A673 (cell line): Measurements from ENCODE around the gene ATRN. TPM values are rescaled to one million over a fixed set of nuclear protein-coding genes. Genes with fewer than 3 reads are reported as not detected.

Source experiments
- BruUV-seq: library from RNA; stranded (reverse); fragments of 400-500 nt; replicated peaks from 2 replicates; lab custom pipeline; 2021; lab: Mats Ljungman, UMichigan
- CTCF ChIA-PET: fragments of 300-600 bp; sonication (Branson Sonifier 250); formaldehyde crosslinking; loops from one replicate; lab custom pipeline; 2022; ENCODE audit warnings: antibody characterized with exemption; lab: Charles Lee
- POLR2A ChIA-PET: fragments of 300-600 bp; sonication (Branson Sonifier 250); formaldehyde crosslinking; loops from one replicate; lab custom pipeline; 2022; ENCODE audit warnings: antibody characterized with exemption; ENCODE audit not compliant: low non-redundant PET; lab: Charles Lee
- DNase-seq: peaks from one replicate; pipeline ENCODE4 v3.0.0-alpha.2; 2015; ENCODE audit warnings: low spot score
- H3K27ac ChIP-seq: fragments of 200-600 bp; sonication (generic); 2 replicates; pipeline ENCODE4 v1.5.1; 2016; ENCODE audit warnings: mixed run types, low read depth, mild to moderate bottlenecking, mixed read lengths, antibody characterized with exemption, low read length; ENCODE audit not compliant: poor library complexity, severe bottlenecking
- H3K27me3 ChIP-seq: fragments of 200-600 bp; sonication (generic); replicated peaks from 2 replicates; pipeline ENCODE4 v1.6.1; 2017; ENCODE audit warnings: mixed run types, low read depth, mild to moderate bottlenecking, mixed read lengths, antibody characterized with exemption, low read length; ENCODE audit not compliant: insufficient read depth, poor library complexity
- H3K36me3 ChIP-seq: fragments of 200-600 bp; sonication (generic); 2 replicates; pipeline ENCODE4 v1.6.1; 2016; ENCODE audit warnings: mixed run types, mild to moderate bottlenecking, mixed read lengths, antibody characterized with exemption, low read length; ENCODE audit not compliant: insufficient read depth, poor library complexity, severe bottlenecking
- H3K4me1 ChIP-seq: fragments of 200-600 bp; sonication (generic); 2 replicates; pipeline ENCODE4 v1.6.1; 2017; ENCODE audit warnings: mixed run types, mild to moderate bottlenecking, mixed read lengths, antibody characterized with exemption, low read length; ENCODE audit not compliant: insufficient read depth, poor library complexity, severe bottlenecking
- H3K4me3 ChIP-seq: fragments of 200-600 bp; sonication (generic); 2 replicates; pipeline ENCODE4 v1.5.1; 2016; ENCODE audit warnings: low read depth, mixed run types, mild to moderate bottlenecking, mixed read lengths, low read length; ENCODE audit not compliant: poor library complexity, severe bottlenecking
- H3K9me3 ChIP-seq: fragments of 200-600 bp; sonication (generic); 2 replicates; pipeline ENCODE4 v1.6.1; 2016; ENCODE audit warnings: mixed run types, low read depth, mild to moderate bottlenecking, mixed read lengths, antibody characterized with exemption, low read length; ENCODE audit not compliant: poor library complexity, severe bottlenecking
- EZH2 ChIP-seq: fragments of 200-600 bp; sonication (generic); IDR thresholded peaks from 2 replicates; pipeline ENCODE4 v1.6.1; 2017; ENCODE audit warnings: borderline replicate concordance, low read depth, mild to moderate bottlenecking, mixed read lengths, antibody characterized with exemption, low read length; ENCODE audit not compliant: poor library complexity, severe bottlenecking
- intact Hi-C: fragments of 100-400 bp; cut with micrococcal nuclease; formaldehyde crosslinking; loops from one replicate; pipeline ENCODE4 v1.10.0; 2022; ENCODE audit not compliant: unreplicated experiment
- total RNA-seq: library from RNA; stranded (reverse); gene quantifications from 2 replicates; pipeline ENCODE4 v1.2.3, GENCODE V29; 2021
- TF ChIP-seq, protein P1 (sequence below): fragments of 300-800, 200-600 bp; sonication (generic); conservative IDR thresholded peaks from 2 replicates; pipeline ENCODE4 v1.5.1; 2017; ENCODE audit warnings: low read depth, mild to moderate bottlenecking, antibody characterized with exemption, low read length, moderate library complexity, mixed read lengths

ATRN gene
- total RNA-seq, 1 experiment from 2014 or later: 27.1 TPM

DNA sequence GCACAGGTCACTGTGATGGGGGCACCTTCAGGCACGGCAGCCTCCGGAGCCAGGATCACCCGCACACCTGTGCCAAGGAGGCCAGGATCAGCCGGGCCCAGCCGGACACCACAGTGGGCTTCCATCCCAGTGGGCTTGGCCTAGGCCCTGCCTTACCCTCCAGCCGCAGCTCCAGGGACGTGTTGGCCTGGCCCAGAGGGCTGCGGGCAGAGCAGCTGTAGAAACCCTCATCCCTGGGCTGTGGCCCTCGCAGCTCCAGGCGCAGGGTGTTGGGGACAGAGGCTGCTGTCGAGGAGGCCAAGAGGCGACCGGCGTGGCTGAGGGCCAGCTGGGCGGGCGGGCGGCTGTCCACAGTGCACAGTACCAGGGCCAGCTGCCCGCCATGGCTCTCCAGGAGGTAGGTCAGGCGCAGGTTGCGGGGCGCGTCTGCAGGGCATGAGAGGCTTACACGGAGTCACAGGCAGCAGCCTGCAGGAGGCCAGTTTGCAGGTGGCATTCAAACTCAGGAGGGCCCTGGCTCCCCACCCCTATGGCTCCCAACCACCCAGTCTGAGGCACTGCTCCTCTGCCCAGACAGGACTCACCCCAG is 222.0 kb downstream of the ATRN start:
- Histone ChIP-seq H3K27me3 (no peaks in the 10 kb centered on the region), H3K4me1 (no peaks in the 10 kb centered on the region), H3K36me3 (no peaks in the 10 kb centered on the region), H3K9me3 (no peaks in the 10 kb centered on the region), H3K4me3 (no peak overlapping the region), H3K27ac (no peak overlapping the region)
- ChIA-PET CTCF (no interaction called here), POLR2A (no interaction called here)
- TF ChIP-seq, protein P1, sequence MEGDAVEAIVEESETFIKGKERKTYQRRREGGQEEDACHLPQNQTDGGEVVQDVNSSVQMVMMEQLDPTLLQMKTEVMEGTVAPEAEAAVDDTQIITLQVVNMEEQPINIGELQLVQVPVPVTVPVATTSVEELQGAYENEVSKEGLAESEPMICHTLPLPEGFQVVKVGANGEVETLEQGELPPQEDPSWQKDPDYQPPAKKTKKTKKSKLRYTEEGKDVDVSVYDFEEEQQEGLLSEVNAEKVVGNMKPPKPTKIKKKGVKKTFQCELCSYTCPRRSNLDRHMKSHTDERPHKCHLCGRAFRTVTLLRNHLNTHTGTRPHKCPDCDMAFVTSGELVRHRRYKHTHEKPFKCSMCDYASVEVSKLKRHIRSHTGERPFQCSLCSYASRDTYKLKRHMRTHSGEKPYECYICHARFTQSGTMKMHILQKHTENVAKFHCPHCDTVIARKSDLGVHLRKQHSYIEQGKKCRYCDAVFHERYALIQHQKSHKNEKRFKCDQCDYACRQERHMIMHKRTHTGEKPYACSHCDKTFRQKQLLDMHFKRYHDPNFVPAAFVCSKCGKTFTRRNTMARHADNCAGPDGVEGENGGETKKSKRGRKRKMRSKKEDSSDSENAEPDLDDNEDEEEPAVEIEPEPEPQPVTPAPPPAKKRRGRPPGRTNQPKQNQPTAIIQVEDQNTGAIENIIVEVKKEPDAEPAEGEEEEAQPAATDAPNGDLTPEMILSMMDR: no peak
- TF ChIP-seq EZH2: no peak
- DNase-seq: no peak
- BruUV-seq: no TSS peak
- intact Hi-C loops: no loop called here

DNA sequence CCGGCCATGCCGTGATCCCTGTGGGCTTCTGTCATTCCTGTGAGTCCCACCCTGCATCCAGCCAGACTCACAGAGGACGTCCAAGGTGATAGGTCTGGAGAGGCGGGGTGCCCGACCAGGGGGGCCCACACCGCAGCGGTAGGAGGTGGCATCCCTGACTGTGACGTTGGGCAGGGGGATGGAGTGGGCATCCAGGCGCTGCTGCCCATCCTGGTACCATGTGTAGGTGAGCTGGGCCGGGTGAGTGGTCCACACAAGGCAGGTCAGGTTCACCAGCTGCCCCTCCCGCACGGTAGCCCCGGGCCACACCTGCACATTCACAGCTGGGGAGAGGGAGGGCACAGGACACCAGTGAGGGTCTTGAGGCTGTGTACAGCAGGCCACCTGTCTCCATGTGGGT is 222.6 kb downstream of the ATRN start:
- no peak for DNase-seq
- CTCF ChIA-PET: no interaction called here
- BruUV-seq: no TSS peak
- Histone ChIP-seq H3K4me3 (no peak overlapping the region), H3K27ac (no peak overlapping the region), H3K9me3 (no peaks in the 10 kb centered on the region), H3K4me1 (no peaks in the 10 kb centered on the region), H3K27me3 (no peaks in the 10 kb centered on the region), H3K36me3 (no peaks in the 10 kb centered on the region)
- intact Hi-C loops: no loop called here
- TF ChIP-seq EZH2: no peak
- TF ChIP-seq, protein P1: no peak
- POLR2A ChIA-PET: no interaction called here

DNA sequence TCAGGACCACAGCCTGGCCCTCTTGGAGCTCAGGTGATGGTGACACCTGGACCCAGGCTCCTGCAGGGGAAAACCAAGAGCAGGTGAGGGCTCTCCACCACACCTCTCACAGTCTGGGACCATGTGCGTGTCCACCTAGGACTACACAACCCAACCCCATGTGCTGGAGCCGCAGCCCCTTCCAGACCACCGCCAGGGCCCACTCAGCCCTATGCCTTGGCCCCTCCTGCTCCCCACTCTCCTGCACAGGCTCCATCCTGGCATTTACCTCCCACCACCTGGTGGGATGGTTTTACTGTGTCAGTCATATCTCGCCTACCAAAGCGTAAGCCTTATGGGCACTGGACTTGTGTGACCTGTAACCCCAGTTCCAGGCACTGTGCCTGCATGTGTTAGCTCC is 224.0 kb downstream of the ATRN start:
- H3K4me1 ChIP-seq: no peaks in the 10 kb centered on the region
- ChIA-PET POLR2A (no interaction called here), CTCF (no interaction called here)
- H3K4me3 ChIP-seq: no peak overlapping the region
- intact Hi-C loops: no loop called here
- no peaks in the 10 kb centered on the region for H3K36me3 ChIP-seq
- H3K27ac ChIP-seq: no peak overlapping the region
- H3K27me3 ChIP-seq: no peaks in the 10 kb centered on the region
- TF ChIP-seq, protein P1: no peak
- no peak for TF ChIP-seq EZH2
- H3K9me3 ChIP-seq: no peaks in the 10 kb centered on the region
- no TSS peak for BruUV-seq
- no peak for DNase-seq
